Thyroid gland (tissue), 4 donors: Measurements from ENCODE around the gene SORD. TPM values are rescaled to one million over a fixed set of nuclear protein-coding genes. Genes with fewer than 3 reads are reported as not detected.

Source experiments
- DNase-seq, 2 donors: peaks; one replicate each; pipeline ENCODE4 v3.0.0-alpha.2; 2019
- H3K27ac ChIP-seq, 3 donors: fragments of 200-600 bp; sonication (generic); 1 replicate in 2 of 3; 2 replicates in 1 of 3; pipeline ENCODE4 v1.5.1; 2016 to 2019; ENCODE audit warnings: mild to moderate bottlenecking in 1 of 3, moderate library complexity in 1 of 3
- H3K27me3 ChIP-seq: fragments of 200-600 bp; sonication (generic); one replicate; pipeline ENCODE4 v1.5.1; 2019
- H3K36me3 ChIP-seq, 2 donors: fragments of 200-600 bp; sonication (generic); one replicate each; pipeline ENCODE4 v1.5.1; 2016 to 2019
- H3K4me1 ChIP-seq, 2 donors: fragments of 200-600 bp; sonication (generic); one replicate each; pipeline ENCODE4 v1.5.1; 2017 to 2019
- H3K4me3 ChIP-seq, 3 donors: fragments of 200-600 bp; sonication (generic); replicated peaks in 1 of 3; 1 replicate in 2 of 3; 2 replicates in 1 of 3; pipeline ENCODE4 v1.5.1; 2016; ENCODE audit warnings: mild to moderate bottlenecking in 1 of 3
- H3K9me3 ChIP-seq: fragments of 200-600 bp; sonication (generic); one replicate; pipeline ENCODE4 v1.5.1; 2017
- CTCF ChIP-seq, 6 experiments: fragments of 200-600 bp in 3 of 6; fragments of 450-650 bp in 3 of 6; sonication (generic) in 3 of 6; IDR thresholded peaks; one replicate each; pipeline ENCODE4 v1.5.1; 2016 to 2019; ENCODE audit warnings: antibody characterized with exemption in 6 of 6, mild to moderate bottlenecking in 2 of 6, inconsistent platforms in 1 of 6, moderate library complexity in 1 of 6
- POLR2A ChIP-seq, 2 donors: fragments of 450-650 bp; IDR thresholded peaks; one replicate each; pipeline ENCODE4 v1.6.1; 2017; ENCODE audit warnings: antibody characterized with exemption in 2 of 2, mild to moderate bottlenecking in 2 of 2, moderate library complexity in 1 of 2
- WGBS, 2 donors: methylation state at CpG; one replicate each; pipeline ENCODE4 v1.1.5; 2017; 5-methylcytosine and 5-hydroxymethylcytosine counted together
- intact Hi-C: fragments of 100-400 bp; cut with DNase I; formaldehyde crosslinking; loops from one replicate; pipeline ENCODE4 v1.15.1; 2023
- total RNA-seq, 4 donors: library from RNA; depleted of rRNA; stranded (reverse); fragments of >200 nt; gene quantifications; one replicate each; pipeline ENCODE4 v1.2.3, GENCODE V29; 2016

SORD gene
- total RNA-seq, 4 donors from 2014 or later = 241 to 831 (median 477) TPM

- H3K9me3 ChIP-seq = no peaks in the 10 kb centered on the region
- peaks cover 33 to 50% of the 10 kb centered on the region in 2 donors for H3K4me1 ChIP-seq
- TF ChIP-seq CTCF (IDR thresholded peaks at IDR 0.05) = peak; percentile 92 to 100 (median 99)
- TF ChIP-seq POLR2A (IDR thresholded peaks at IDR 0.05) = no peak
- no peak overlapping the region for H3K4me3 ChIP-seq
- H3K27me3 ChIP-seq = no peaks in the 10 kb centered on the region
- 1 to 4% methylated on average over 14 of the region's 14 CpGs for WGBS, 2 donors
- intact Hi-C loops = loop anchor here (10.0 kb wide), 1 partner anchor 83 kb away; no protein-coding TSS in a partner anchor
- H3K27ac ChIP-seq = peak overlapping the region in 2 of 3 donors; percentile 8 to 61
- H3K36me3 ChIP-seq = no peaks in the 10 kb centered on the region
- DNase-seq = peak; percentile 94 to 95
Observed at GRCh38 chr15:45118131-45118588, 95.2 kb downstream of the SORD start.

- Histone ChIP-seq H3K27me3 (no peaks in the 10 kb centered on the region), H3K9me3 (no peaks in the 10 kb centered on the region), H3K36me3 (no peaks in the 10 kb centered on the region), H3K4me3 (no peak overlapping the region), H3K27ac (peak overlapping the region in 1 of 3 donors; percentile 19), H3K4me1 (peaks cover 39 to 56% of the 10 kb centered on the region in 2 donors)
- DNase-seq = no peak
- intact Hi-C loops = loop anchor here (10.0 kb wide), 1 partner anchor 84 kb away; no protein-coding TSS in a partner anchor
- TF ChIP-seq CTCF (IDR thresholded peaks at IDR 0.05) (no peak), POLR2A (IDR thresholded peaks at IDR 0.05) (no peak)
- WGBS, 2 donors = 91 to 93% methylated on average over 5 of the region's 5 CpGs
Observed at GRCh38 chr15:45118996-45119395, 96.0 kb downstream of the SORD start.

- H3K9me3 ChIP-seq = no peaks in the 10 kb centered on the region
- peak; percentile 30 for DNase-seq
- H3K27me3 ChIP-seq = no peaks in the 10 kb centered on the region
- H3K4me3 ChIP-seq = no peak overlapping the region
- no peaks in the 10 kb centered on the region for H3K36me3 ChIP-seq
- intact Hi-C loops = no loop called here
- peaks cover 47 to 59% of the 10 kb centered on the region in 2 donors for H3K4me1 ChIP-seq
- TF ChIP-seq POLR2A (IDR thresholded peaks at IDR 0.05) (no peak), CTCF (IDR thresholded peaks at IDR 0.05) (no peak)
- 87 to 91% methylated on average over 5 of the region's 10 CpGs for WGBS, 2 donors
- H3K27ac ChIP-seq = peak overlapping the region in 2 of 3 donors; percentile 24 to 97
Observed at GRCh38 chr15:45120081-45120972, 97.3 kb downstream of the SORD start.

- DNase-seq = no peak
- H3K4me3 ChIP-seq = no peak overlapping the region
- 97 to 99% methylated on average over 3 of the region's 3 CpGs for whole genome bisulfite sequencing, 2 donors
- H3K27me3 ChIP-seq = no peaks in the 10 kb centered on the region
- TF ChIP-seq CTCF (IDR thresholded peaks at IDR 0.05) (no peak), POLR2A (IDR thresholded peaks at IDR 0.05) (no peak)
- peak overlapping the region in 2 of 3 donors; percentile 82 to 97 for H3K27ac ChIP-seq
- no peaks in the 10 kb centered on the region for H3K9me3 ChIP-seq
- peaks cover 41 to 57% of the 10 kb centered on the region in 2 donors for H3K4me1 ChIP-seq
- intact Hi-C loops = no loop called here
- H3K36me3 ChIP-seq = no peaks in the 10 kb centered on the region
Observed at GRCh38 chr15:45121020-45121419, 98.0 kb downstream of the SORD start.
